HS-27A (cell line): Measurements from ENCODE around the gene APBA2.
"Not testable (repeated sequence)": the region's sequence is repeated elsewhere in the genome, so short reads cannot be mapped to it uniquely, and the experiment has no call there.

Experiments
- DNase-seq: peaks from one replicate; pipeline ENCODE4 v3.0.0-alpha.2; 2012; ENCODE audit warnings: low read depth, missing footprints

Gene APBA2

DNA sequence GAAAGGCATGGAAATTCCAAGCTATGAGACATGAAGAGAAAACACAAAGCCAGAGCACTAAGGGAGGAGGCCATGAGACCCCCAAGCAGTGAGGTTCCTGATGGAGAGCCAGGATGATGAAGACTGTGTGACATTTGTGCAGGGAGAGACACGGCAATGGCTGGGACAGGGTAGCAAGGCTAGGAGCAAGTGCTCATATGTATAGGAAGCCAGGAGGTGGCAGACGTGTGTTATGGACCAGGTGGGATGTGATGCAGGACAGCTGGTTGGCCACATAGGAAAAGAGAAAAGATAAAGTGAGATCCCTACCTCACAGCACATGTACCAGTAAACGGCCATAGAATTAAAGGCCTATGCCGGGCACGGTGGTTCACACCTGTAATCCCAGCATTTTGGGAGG lies 112.7 kb downstream of the APBA2 start:
- no peak for DNase-seq

DNA sequence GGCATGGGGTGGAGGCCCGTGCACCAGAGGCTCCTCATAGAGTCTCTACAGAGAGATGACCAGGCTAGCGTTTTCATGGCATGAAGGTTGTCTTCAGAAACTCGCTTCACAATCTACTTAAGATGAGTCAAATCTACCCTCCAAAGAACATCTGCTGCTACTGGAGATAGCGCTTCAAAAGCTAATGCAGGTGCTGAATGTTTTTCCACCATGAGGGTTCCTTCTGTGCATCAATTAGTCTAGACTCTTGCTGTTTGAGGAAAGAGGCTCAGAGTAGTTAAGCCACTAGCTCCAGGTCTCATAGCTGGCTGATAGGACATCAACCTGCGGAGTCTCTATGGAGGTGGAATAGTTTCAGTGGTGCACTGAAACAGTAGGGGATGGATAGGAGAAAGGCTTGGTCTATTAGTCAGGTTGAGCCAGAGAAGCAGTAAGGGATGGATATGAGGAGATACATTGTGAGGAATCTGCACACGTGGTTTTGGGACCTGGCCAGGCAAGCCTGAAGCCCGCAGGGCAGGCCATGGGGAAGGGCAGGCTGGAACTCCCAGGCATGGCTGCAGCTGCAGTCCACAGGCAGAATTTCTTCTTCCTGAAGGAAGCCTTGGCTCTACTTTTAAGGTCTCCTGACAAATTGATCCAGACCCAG lies 117.5 kb downstream of the APBA2 start:
- DNase-seq, result no peak

DNA sequence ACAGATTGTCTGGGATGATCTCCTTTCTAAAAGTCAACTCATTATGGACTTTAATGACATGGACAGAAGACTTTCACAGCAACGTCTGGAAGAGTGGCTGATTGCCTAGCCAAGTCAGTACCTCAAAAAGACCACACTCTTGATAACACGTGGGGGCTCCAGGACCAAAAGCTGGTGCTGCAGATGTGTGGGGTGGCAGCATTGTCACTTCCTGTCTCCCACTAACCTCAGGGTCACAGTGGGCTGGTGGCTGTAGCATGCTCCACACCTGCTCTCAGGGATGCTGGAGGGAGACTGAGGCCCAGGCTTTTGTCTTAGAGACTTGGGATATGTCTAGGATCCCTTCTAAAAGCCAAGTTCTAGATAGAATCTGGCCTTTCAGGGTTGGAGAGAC lies 118.1 kb downstream of the APBA2 start:
- no peak for DNase-seq

DNA sequence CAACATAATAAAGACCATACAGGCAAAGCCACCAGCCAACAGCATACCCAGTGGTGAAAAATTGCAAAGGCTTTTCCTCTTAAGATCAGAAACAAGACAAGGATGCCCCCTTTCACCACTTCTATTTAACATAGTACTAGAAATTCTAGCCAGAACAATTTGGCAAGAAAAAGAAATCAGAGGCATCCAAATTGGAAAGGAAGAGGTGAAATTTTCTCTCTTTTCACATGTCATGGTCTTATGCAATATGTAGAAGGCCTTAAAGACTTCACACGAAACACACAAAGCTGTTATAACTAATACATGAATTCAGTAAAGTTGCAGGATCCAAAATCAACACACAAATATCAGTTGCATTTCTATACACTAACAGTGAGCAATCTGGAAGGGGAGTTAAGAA lies 120.2 kb downstream of the APBA2 start:
- no peak for DNase-seq

DNA sequence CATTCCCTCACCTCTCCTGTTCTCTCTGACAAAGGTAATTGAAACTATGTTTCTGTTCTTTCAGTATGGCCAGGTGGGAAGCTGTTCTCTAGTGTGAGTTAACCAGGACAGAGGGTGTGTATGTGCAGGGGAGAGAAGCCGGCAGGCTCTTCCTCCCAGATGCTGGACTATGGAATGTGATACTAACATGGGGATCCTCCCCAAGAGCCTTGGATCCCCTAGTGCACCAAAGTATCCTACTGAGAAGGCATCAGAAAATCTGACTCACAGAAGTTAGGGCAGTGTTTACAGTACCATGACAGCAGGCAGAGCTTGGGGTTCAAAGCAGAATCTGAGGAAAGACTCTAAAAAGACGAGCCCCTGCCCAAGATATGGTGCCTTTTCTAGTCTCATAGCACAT lies 123.1 kb downstream of the APBA2 start:
- no peak for DNase-seq

DNA sequence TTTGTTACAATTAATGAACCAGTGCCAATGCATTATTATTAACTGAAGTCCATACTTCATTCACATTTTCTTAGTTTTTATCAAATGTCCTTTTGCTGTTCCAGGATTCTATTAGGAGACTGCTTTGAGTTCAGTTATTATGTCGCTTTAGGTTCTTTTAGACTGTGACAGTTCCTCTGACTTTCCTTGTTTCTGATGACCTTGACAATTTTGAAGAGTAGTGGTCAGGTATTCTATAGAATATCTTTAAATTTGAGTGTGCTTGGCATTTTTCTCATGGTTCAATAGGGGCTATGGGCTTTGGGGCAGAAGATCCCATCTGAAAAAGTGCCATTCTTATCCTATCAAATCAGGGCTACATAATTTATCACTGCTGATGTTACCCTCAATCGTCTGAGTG lies 126.3 kb downstream of the APBA2 start:
- DNase-seq, result no peak

DNA sequence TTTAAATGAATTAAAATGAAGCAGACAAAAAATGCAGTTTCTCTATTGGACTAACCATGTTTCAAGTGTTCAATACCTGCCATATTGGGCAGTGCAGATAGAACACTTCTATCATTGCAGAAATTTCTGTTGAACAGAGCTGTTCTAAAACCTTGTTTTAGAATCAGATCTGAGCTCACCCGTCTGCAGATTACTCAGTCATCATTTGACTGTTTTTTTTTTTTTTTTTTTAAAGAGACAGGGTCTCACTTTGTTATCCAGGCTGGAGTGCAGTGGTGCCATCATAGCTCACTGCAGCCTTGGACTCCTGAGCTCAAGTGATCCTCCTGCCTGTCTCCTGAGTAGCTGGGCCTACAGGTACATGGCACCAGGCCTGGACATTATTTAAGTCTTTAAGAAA lies 128.7 kb downstream of the APBA2 start:
- no peak for DNase-seq

DNA sequence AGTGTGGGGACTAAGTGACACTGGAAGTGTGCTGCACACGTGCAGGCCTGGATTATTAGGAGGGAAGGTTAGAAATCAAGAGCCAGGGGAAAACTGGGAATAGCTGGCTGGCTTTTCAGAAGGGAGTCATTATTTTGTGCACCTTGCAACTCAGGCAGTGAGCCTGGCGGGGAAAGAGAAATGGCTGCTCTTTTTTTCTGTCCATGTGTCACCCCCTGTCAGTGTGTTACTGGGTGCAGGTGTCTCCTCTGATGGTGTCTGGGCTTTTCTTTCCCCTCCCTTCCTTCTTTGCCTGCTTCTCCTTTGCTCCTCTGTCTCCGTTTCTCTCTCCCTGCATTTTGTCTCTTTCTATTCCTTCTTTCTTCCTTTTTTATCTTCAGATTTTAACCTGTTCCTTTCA lies 130.7 kb downstream of the APBA2 start:
- no peak for DNase-seq

DNA sequence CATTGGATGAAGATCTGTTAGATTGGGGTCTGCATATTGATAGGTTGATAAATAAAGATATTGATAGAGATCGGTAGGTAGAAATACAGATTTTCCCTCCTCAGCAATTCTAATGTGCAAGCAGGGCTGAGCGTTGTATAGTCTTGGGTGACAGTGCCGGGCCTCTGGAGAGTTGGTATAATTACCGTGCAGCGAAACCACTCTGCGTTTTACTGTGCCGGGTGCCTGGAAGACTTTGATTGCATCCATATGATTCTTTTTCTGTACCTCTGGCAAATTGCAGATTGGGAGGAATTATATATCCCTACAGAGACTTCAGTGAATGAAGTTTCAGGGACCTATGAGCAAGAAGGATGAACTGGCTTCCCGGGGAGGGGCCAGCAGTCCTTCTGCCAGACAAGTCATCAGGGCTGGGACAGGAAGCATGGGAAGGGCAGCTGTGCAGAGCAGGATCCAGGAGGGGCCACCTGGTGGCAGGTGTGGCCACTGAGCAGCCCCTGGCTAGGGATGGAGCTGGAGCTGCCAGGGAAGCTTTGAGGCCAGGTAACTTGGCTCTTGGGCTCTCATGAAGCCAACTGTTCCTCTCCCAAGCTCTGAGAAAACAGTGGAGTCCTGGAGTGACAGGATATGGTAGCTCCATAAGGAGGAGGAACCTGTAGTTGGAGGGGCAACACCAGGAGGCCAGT lies 132.5 kb downstream of the APBA2 start:
- no peak for DNase-seq

DNA sequence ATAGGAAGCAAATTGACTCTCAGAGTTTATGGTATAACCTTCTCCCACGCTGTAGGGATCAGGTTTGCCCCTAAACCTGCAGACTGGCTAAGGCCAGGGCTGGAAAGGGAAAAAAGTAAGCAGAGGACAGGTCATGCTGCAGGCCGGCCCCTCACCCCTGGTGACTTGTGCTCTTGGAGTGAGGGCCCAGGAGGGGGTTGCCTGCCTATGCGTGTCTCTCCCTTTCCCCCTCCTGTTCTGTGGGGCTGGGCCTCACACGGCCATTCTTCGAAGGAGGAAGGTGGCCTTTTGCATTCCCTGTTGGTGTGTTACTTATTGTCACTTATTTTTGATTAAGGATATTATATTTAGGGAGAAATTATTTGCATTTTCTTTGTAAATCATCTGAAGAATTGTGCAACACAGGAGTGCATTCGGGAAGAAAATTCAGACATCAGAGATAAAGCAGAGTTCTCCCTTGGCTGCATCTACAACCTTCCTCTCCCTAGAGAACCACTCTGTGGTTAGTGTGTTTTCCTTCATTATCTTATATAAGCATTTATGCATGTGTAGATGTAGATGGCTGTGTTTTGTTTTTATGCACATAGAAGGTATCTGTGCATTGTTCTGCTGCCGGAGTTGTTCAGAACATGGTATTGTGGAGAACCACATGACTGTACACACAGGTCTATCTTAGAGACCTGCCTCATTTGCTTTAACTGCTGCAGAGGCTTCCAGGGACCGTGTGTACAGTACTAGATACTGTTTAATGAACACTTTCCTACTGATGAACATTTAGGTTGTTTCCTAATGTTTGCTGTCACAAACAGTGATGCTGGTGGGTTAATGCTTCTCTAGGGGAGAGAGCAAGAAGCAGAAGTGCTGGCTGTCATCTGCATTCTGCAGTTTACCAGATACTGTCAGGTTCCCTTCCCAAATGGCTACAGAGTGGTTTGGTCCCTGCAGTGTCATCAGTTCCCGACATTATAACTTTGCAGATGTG lies 133.5 kb downstream of the APBA2 start:
- no peak for DNase-seq

DNA sequence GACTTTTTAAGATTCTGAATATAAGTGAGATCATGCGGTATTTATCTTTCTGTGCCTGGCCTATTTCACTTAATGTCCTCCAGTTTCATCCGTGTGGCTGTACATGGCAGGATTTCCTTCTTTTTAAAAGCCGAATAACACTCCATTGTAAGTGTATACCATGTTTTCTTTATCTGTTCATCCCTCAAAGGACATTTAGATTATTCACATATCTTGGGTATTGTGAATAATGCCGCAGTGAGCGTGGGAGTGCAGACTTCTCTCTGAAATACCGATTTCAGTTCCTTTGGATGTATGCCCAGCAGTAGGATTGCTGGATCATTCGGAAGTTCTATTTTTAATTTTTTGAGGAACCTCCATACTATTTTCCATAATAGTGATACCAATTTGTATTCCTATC lies 136.1 kb downstream of the APBA2 start:
- DNase-seq, result no peak

DNA sequence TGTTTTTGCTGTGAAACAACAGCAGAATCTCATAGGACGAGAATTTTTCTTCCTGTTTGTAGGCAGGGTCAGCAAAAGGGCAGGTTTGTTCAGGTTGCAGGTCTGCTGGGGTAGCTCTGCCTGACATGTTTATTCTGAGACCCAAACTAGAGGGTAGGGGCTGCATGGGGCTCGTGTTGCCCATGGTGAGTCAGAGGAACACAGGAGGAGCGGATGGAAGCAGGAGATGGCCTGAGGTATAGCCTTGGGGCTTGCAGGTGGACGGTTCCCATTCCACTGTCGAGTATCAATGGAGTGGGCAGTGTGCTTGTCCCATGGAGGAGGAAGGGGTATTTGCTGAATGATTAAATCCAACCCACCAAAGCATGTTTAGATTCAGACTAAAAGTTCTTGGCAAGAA lies 138.9 kb downstream of the APBA2 start:
- DNase-seq, result no peak

DNA sequence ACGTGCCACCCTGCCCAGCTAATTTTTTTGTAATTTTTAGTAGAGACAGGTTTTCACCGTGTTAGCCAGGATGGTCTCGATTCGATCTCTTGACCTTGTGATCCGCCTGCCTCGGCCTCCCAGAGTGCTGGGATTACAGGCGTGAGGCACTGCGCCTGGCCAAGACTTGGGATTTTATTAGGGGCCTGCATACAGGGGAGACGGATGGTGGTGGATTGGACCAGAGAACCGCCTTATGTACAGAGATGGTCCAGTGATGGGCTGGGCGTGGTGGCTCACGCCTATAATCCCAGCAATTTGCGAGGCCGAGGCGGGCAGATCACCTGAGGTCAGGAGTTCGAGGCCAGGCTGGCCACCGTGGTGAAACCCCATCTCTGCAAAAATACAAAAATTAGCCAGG lies 139.6 kb downstream of the APBA2 start:
- not testable (repeated sequence) for DNase-seq

DNA sequence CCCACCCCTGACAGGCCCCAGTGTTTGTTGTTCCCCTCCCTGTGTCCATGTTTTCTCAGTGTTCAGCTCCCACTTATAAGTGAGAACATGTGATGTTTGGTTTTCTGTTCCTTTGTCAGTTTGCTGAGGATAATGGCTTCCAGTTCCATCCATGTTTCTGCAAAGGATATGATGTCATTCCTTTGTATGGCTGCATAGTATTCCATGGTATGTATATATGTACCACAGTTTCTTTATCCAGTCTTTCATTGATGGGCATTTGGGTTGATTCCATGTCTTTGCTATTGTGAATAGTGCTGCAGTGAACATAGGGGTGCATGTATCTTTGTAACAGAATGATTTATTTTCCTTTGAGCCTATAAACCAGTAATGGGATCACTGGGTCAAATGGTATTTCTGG lies 142.4 kb downstream of the APBA2 start:
- not testable (repeated sequence) for DNase-seq

DNA sequence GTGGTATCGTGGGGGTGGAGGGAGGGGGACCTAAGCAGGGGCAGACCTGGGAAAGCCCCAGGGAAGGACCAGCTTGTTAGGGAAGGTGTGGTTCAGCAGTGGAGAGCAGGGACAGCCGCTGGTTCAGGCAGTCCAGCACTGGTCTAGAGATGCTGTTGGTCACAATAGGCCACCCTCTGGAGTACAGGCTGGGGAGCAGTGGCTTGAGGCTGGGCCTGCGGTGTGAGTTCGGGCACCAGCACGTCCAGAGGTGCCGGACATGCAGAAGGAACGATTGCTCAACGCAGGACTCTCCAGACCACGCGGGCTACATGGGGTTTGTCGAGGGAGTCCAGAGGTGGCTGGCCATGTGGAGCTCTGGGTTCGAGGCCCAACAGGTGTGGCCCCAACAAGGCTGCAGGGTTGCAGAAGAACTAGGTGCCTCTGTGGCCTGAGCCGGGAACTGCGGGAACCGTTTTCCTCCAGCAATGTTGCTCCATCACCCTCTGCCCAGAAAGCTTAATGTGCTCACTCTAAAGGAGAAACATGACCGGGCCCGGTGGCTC lies 143.9 kb downstream of the APBA2 start:
- DNase-seq, result no peak

DNA sequence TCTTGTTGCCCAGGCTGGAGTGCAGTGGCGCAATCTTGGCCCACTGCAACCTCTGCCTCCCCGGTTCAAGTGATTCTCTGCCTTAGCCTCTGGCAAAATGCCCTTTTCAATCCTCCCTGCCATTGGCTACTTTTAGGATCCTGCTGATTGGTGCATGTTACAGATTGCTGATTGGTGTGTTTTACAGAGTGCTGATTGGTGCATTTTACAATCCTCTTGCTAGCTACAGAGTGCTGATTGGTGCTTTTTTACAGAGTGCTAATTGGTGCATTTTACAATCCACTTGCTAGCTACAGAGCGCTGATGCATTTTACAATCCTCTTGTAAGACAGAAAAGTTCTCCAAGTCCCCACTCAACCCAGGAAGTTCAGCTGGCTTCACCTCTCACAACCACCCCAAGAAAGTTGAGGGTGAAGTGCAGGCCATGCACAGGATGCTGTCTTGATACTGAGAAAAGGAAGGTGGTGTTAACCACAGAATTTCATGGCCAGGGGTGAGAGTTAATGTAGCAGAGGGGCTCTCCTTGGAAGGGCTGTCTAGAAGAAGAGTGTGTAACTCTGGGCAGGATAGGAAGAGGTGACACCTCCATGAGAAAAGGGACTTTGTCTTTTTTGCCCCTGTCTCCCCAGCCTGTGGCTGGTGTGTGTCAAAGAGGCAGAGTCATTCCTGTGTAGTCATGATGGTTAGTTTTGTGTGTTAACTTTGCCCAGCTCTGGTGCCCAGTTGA lies 145.9 kb downstream of the APBA2 start:
- no peak for DNase-seq

DNA sequence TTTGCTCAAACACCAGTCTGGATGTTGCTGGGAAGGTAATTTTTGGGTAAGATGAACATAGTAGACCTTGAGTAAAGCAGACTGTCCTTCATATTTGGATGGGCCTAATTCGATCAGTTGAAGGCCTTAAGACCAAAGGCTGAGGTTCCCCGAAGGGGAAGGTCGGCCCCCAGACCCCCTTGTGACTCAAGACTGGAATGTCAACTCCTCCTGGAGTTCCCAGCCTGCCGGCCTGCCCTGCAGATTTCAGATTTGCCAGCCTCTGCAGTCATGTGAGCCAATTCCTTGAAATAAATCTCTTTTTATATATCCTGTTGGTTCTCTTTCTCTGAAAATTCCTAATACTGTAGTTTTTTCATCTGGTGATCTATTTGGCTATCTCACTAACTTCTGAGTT lies 146.5 kb downstream of the APBA2 start:
- DNase-seq, result no peak

DNA sequence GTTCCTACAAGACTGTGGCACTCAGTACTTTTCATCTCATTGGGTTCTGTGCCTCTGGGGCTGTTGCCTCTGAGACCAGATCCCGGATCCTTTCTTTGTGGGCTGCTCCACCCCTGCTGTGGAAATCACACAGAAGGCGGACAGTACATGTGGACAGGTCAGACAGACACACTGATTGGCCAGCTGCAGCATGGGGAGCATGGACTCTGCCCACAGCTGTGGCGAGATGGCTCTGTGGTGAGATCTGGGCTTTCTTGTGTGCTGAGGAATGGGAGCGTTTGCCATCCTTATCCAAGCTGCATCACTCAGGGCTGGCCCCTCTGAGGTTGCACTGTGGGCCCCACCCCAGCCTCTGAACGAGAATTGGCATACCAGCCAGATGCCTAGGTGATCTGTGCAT lies 147.0 kb downstream of the APBA2 start:
- no peak for DNase-seq

DNA sequence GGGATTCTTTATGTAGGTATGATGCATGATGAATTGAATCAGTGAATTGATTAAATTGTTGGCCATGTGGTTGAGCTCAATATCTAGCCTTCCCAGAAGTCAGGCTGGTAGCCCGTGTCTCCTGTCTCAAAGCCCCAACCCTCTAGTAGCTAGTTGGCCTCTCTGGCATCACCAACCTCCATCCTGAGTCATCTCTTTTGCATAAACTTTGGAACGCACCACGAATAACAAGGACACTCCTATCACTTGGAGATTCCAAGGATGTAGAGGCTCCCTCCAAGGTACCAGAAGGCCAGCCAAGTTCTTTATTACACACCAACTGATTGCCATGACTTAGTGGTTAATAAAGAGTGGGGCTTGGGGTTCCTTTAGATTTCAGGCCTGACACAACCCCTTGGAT lies 148.4 kb downstream of the APBA2 start:
- no peak for DNase-seq

DNA sequence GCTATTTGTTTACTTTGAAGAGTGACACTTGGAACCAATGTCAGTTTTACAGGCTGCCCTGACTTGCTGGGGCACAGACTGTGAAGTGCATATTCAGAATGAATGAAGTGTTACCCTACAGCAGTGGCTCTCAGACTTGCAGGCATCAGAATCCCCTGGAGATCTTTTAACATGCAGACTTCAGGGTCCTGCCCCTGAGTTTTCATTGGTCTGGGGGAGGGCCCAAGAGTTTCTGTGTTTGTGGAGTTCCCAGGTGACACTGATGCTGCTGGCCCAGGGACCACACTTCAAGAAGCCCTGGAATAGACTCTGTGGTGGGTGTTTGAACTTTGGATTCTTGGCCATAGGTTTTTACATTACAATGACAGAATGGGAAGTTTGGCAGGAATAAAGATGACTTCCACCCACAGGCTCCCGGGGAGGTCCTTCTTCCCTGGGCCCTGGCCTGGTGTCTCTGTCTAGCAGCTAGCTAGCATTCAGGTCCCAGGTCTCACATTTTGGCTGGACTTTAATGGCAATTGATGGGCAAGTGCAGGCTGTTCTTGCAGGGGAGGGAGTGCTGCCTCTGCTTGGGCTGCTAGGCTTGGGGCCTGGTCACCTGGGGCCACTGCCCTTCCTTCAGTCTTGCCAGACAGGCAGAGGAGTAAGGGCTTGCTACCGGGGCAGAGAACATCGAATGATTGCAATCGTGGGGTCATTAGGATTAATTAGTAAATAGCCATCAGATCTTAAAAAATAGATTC lies 149.0 kb downstream of the APBA2 start:
- no peak for DNase-seq
